MM.1S (cell line): ENCODE measurements around the gene DHX38.

Experiments used
- DNase-seq: peaks from one replicate; pipeline ENCODE4 v3.0.0-alpha.2; 2015
- H2AFZ ChIP-seq: fragments of 300-600 bp; sonication (generic); 2 replicates; pipeline ENCODE4 v1.6.0; 2016; ENCODE audit warnings: antibody characterized with exemption, low read length
- H3F3A ChIP-seq: fragments of 300-600 bp; sonication (generic); 2 replicates; pipeline ENCODE4 v1.6.1; 2016; ENCODE audit warnings: mild to moderate bottlenecking, antibody characterized with exemption, low read length, moderate library complexity, mixed read lengths; ENCODE audit not compliant: insufficient read depth
- H3K27ac ChIP-seq: fragments of 300-600 bp; sonication (generic); 2 replicates; pipeline ENCODE4 v1.5.1; 2016; ENCODE audit warnings: mild to moderate bottlenecking, low read length
- H3K27me3 ChIP-seq: fragments of 300-600 bp; sonication (generic); replicated peaks from 2 replicates; pipeline ENCODE4 v1.6.0; 2016; ENCODE audit warnings: low read length; ENCODE audit not compliant: insufficient read depth
- H3K36me3 ChIP-seq: fragments of 300-600 bp; sonication (generic); replicated peaks from 2 replicates; pipeline ENCODE4 v1.6.1; 2016; ENCODE audit warnings: mild to moderate bottlenecking, low read length, mixed read lengths; ENCODE audit not compliant: insufficient read depth
- H3K4me1 ChIP-seq: fragments of 300-600 bp; sonication (generic); 2 replicates; pipeline ENCODE4 v1.6.1; 2016; ENCODE audit warnings: low read length, mixed read lengths
- H3K4me2 ChIP-seq: fragments of 300-600 bp; sonication (generic); 2 replicates; pipeline ENCODE4 v1.6.0; 2016; ENCODE audit warnings: low read depth, low read length
- H3K4me3 ChIP-seq: fragments of 300-600 bp; sonication (generic); 2 replicates; pipeline ENCODE4 v1.5.1; 2016; ENCODE audit warnings: low read length, mixed read lengths
- H3K79me2 ChIP-seq: fragments of 300-600 bp; sonication (generic); 2 replicates; pipeline ENCODE4 v1.6.1; 2016; ENCODE audit warnings: mixed run types, low read length, mixed read lengths
- H3K9ac ChIP-seq: fragments of 300-600 bp; sonication (generic); 2 replicates; pipeline ENCODE4 v1.6.1; 2016; ENCODE audit warnings: low read length, mixed read lengths
- H3K9me2 ChIP-seq: fragments of 300-600 bp; sonication (generic); replicated peaks from 2 replicates; pipeline ENCODE4 v1.6.1; 2016; ENCODE audit warnings: mild to moderate bottlenecking, low read length, mixed read lengths; ENCODE audit not compliant: insufficient read depth
- H3K9me3 ChIP-seq: fragments of 300-600 bp; sonication (generic); replicated peaks from 2 replicates; pipeline ENCODE4 v1.6.1; 2016; ENCODE audit warnings: mild to moderate bottlenecking, low read length, mixed read lengths; ENCODE audit not compliant: insufficient read depth
- H4K20me1 ChIP-seq: fragments of 300-600 bp; sonication (generic); 2 replicates; pipeline ENCODE4 v1.6.1; 2016; ENCODE audit warnings: mild to moderate bottlenecking, low read length, moderate library complexity, mixed read lengths; ENCODE audit not compliant: insufficient read depth
- CTCF ChIP-seq: fragments of 300-600 bp; sonication (generic); IDR thresholded peaks from 2 replicates; pipeline ENCODE4 v1.5.1; 2016; ENCODE audit warnings: antibody characterized with exemption, low read length, mixed read lengths
- EZH2 ChIP-seq: fragments of 300-600 bp; sonication (generic); optimal IDR thresholded peaks from 2 replicates; pipeline ENCODE3; 2017; ENCODE audit warnings: low read depth, mild to moderate bottlenecking, antibody characterized with exemption, low read length, mixed read lengths
- EZH2phosphoT487 ChIP-seq: fragments of 300-600 bp; sonication (generic); IDR thresholded peaks from 2 replicates; pipeline ENCODE4 v1.6.1; 2018; ENCODE audit warnings: antibody characterized with exemption, low read length

Gene DHX38

GRCh38 chr16:72113616-72113945 is 19.9 kb downstream of the DHX38 start:
- Histone ChIP-seq H3K4me3 (no peak overlapping the region), H3K9me3 (no peaks in the 10 kb centered on the region), H2AFZ (no peak overlapping the region), H3K9ac (no peak overlapping the region), H3K9me2 (no peaks in the 10 kb centered on the region), H3F3A (no peaks in the 10 kb centered on the region), H3K27ac (no peak overlapping the region), H3K4me2 (no peak overlapping the region), H3K27me3 (no peaks in the 10 kb centered on the region), H3K36me3 (no peaks in the 10 kb centered on the region), H4K20me1 (no peaks in the 10 kb centered on the region), H3K4me1 (no peaks in the 10 kb centered on the region), H3K79me2 (no peaks in the 10 kb centered on the region)
- DNase-seq, result no peak
- TF ChIP-seq EZH2 (no peak), CTCF (no peak)

DNA sequence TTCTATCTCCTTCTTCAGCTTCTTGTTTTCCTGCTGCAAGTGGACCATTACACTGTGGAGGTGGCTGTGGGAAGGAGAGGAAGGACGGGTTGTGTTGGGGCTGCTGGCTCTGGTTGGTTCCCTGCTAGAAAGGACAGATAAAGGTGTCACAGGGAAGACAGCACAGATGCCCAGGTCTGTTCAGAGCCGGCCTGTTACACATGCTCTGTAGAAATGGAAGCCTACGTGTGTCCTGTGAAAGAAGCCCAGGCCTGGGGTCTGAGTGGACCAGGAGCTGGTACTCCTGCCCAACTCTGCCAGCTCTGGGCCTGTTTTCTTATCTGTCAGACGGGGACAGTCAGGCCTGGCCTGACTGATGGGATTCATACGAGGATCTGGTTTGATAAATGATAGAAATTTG is 26.4 kb downstream of the DHX38 start:
- no peaks in the 10 kb centered on the region for H3K36me3 ChIP-seq
- H3K4me1 ChIP-seq, result 0 out of 2 replicates have a peak, but pooled peaks cover 3% of the 10 kb centered on the region
- no peaks in the 10 kb centered on the region for H3K27me3 ChIP-seq
- no peak overlapping the region for H3K27ac ChIP-seq
- no peak overlapping the region for H2AFZ ChIP-seq
- TF ChIP-seq EZH2 (no peak), CTCF (no peak), EZH2phosphoT487 (no peak)
- no peaks in the 10 kb centered on the region for H3K9me2 ChIP-seq
- H3K4me2 ChIP-seq, result no peak overlapping the region
- H3K9ac ChIP-seq, result no peak overlapping the region
- no peaks in the 10 kb centered on the region for H3F3A ChIP-seq
- H3K9me3 ChIP-seq, result no peaks in the 10 kb centered on the region
- no peak for DNase-seq
- H4K20me1 ChIP-seq, result no peaks in the 10 kb centered on the region
- H3K79me2 ChIP-seq, result no peaks in the 10 kb centered on the region
- no peak overlapping the region for H3K4me3 ChIP-seq

DNA sequence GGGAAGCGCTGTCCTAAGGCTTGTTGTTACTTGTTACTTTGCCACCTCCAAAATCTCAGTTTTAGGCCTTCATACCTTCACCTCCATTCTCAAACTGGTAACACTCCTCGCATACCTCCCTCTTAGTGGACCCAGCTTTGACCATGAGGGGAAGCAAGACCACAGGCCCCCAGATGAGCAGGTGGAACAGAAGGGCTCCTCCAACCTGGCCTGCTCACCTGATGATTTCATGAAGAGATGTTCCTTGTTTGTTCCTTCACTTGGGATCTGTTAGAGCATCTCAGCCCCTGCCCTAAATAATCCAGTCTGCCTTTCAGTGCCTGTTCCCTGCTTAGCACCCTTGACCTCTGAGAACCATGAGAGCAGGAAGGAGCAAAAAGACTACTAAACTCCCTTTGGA is 28.7 kb downstream of the DHX38 start:
- no peaks in the 10 kb centered on the region for H3K27me3 ChIP-seq
- 0 out of 2 replicates have a peak, but pooled peaks cover 10% of the 10 kb centered on the region for H3K4me1 ChIP-seq
- TF ChIP-seq CTCF, result no peak
- TF ChIP-seq EZH2, result no peak
- TF ChIP-seq EZH2phosphoT487, result no peak
- H3K4me2 ChIP-seq, result no peak overlapping the region
- no peaks in the 10 kb centered on the region for H3K9me3 ChIP-seq
- H3K4me3 ChIP-seq, result no peak overlapping the region
- H3K79me2 ChIP-seq, result no peaks in the 10 kb centered on the region
- H4K20me1 ChIP-seq, result no peaks in the 10 kb centered on the region
- no peak for DNase-seq
- H3K27ac ChIP-seq, result no peak overlapping the region
- H2AFZ ChIP-seq, result no peak overlapping the region
- no peaks in the 10 kb centered on the region for H3F3A ChIP-seq
- no peak overlapping the region for H3K9ac ChIP-seq
- no peaks in the 10 kb centered on the region for H3K36me3 ChIP-seq
- H3K9me2 ChIP-seq, result no peaks in the 10 kb centered on the region

DNA sequence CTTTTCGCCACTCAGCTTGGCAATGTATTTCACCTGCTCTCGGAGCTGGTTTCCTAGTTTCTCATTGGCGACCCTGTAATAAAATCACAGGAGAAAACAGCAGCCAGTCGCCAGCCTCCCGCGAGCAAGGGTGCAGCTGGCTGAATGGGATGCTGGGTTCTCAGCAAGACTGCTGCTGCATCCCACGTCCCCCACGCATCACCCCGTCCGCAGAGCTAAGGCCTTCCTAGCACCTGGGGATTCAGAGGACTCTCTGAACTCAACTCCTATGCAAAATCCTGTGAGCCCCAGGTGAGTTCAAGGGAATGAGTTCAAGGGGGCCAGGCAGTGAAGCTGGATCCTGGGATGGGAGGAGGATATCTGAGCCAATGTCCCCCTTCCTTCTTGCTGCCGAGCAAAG is 29.3 kb downstream of the DHX38 start:
- H3K4me2 ChIP-seq, result no peak overlapping the region
- TF ChIP-seq EZH2 (no peak), EZH2phosphoT487 (no peak), CTCF (no peak)

More for the DNA sequence above, 29.3 kb downstream of the DHX38 start:
- H3K4me3 ChIP-seq, result no peak overlapping the region
- no peaks in the 10 kb centered on the region for H3K36me3 ChIP-seq
- no peaks in the 10 kb centered on the region for H3K27me3 ChIP-seq
- 0 out of 2 replicates have a peak, but pooled peaks cover 12% of the 10 kb centered on the region for H3K4me1 ChIP-seq
- H4K20me1 ChIP-seq, result no peaks in the 10 kb centered on the region
- H3K9me3 ChIP-seq, result no peaks in the 10 kb centered on the region
- H3K9ac ChIP-seq, result no peak overlapping the region
- no peaks in the 10 kb centered on the region for H3F3A ChIP-seq
- no peak overlapping the region for H3K27ac ChIP-seq
- DNase-seq, result no peak
- no peaks in the 10 kb centered on the region for H3K79me2 ChIP-seq
- H3K9me2 ChIP-seq, result no peaks in the 10 kb centered on the region
- H2AFZ ChIP-seq, result no peak overlapping the region
